ENCODE data around the gene TBL1XR1.
"Not testable (repeated sequence)": the region's sequence is repeated elsewhere in the genome, so short reads cannot be mapped to it uniquely, and the experiment has no call there.

The TBL1XR1 gene

GRCh38 chr3:177150218-177150916 is 46.9 kb downstream of the TBL1XR1 start:
- H3K4me1 ChIP-seq (ENCODE audit: control insufficient read depth, insufficient read depth, low read length): peaks cover 35% of the 10 kb centered on the region
- no peak overlapping the region for H3K4me3 ChIP-seq (ENCODE audit: low read length)
- DNase-seq (ENCODE audit: low read depth): peak; percentile 41
- no peaks in the 10 kb centered on the region for H3K9me3 ChIP-seq (ENCODE audit: control insufficient read depth, low read length)
- H3K36me3 ChIP-seq (ENCODE audit: control insufficient read depth, insufficient read depth, low read length, severe bottlenecking): no peaks in the 10 kb centered on the region
- H3K9ac ChIP-seq (ENCODE audit: low read length): no peak overlapping the region
- H3K27me3 ChIP-seq (replicated peaks; ENCODE audit: control insufficient read depth, insufficient read depth, low read length): no peaks in the 10 kb centered on the region

GRCh38 chr3:177149106-177149505 is 48.2 kb downstream of the TBL1XR1 start:
- no peaks in the 10 kb centered on the region for H3K9me3 ChIP-seq (ENCODE audit: control insufficient read depth, low read length)
- H3K4me1 ChIP-seq (ENCODE audit: control insufficient read depth, insufficient read depth, low read length): peaks cover 39% of the 10 kb centered on the region
- DNase-seq (ENCODE audit: low read depth): no peak
- no peaks in the 10 kb centered on the region for H3K27me3 ChIP-seq (replicated peaks; ENCODE audit: control insufficient read depth, insufficient read depth, low read length)
- H3K4me3 ChIP-seq (ENCODE audit: low read length): no peak overlapping the region
- no peaks in the 10 kb centered on the region for H3K36me3 ChIP-seq (ENCODE audit: control insufficient read depth, insufficient read depth, low read length, severe bottlenecking)
- no peak overlapping the region for H3K9ac ChIP-seq (ENCODE audit: low read length)

- no peak for DNase-seq (ENCODE audit: low read depth)
Measured at GRCh38 chr3:177147790-177148189, 49.5 kb downstream of the TBL1XR1 start.

GRCh38 chr3:177146646-177147045 is 50.6 kb downstream of the TBL1XR1 start:
- Histone ChIP-seq H3K27me3 (replicated peaks; ENCODE audit: control insufficient read depth, insufficient read depth, low read length) (no peaks in the 10 kb centered on the region), H3K9me3 (ENCODE audit: control insufficient read depth, low read length) (no peaks in the 10 kb centered on the region), H3K36me3 (ENCODE audit: control insufficient read depth, insufficient read depth, low read length, severe bottlenecking) (no peaks in the 10 kb centered on the region), H3K4me1 (ENCODE audit: control insufficient read depth, insufficient read depth, low read length) (peaks cover 47% of the 10 kb centered on the region), H3K4me3 (ENCODE audit: low read length) (peak overlapping the region; percentile 59), H3K9ac (ENCODE audit: low read length) (no peak overlapping the region)
- DNase-seq (ENCODE audit: low read depth): peak; percentile 51

More at GRCh38 chr3:177147790-177148189, 49.5 kb downstream of the TBL1XR1 start:
- Histone ChIP-seq H3K36me3 (ENCODE audit: control insufficient read depth, insufficient read depth, low read length, severe bottlenecking) (no peaks in the 10 kb centered on the region), H3K27me3 (replicated peaks; ENCODE audit: control insufficient read depth, insufficient read depth, low read length) (no peaks in the 10 kb centered on the region), H3K9ac (ENCODE audit: low read length) (no peak overlapping the region), H3K9me3 (ENCODE audit: control insufficient read depth, low read length) (no peaks in the 10 kb centered on the region), H3K4me3 (ENCODE audit: low read length) (no peak overlapping the region), H3K4me1 (ENCODE audit: control insufficient read depth, insufficient read depth, low read length) (peaks cover 39% of the 10 kb centered on the region)

GRCh38 chr3:177145954-177146353 is 51.3 kb downstream of the TBL1XR1 start:
- Histone ChIP-seq H3K9ac (ENCODE audit: low read length) (no peak overlapping the region), H3K4me3 (ENCODE audit: low read length) (peak overlapping the region; percentile 59), H3K27me3 (replicated peaks; ENCODE audit: control insufficient read depth, insufficient read depth, low read length) (no peaks in the 10 kb centered on the region), H3K4me1 (ENCODE audit: control insufficient read depth, insufficient read depth, low read length) (peaks cover 50% of the 10 kb centered on the region), H3K36me3 (ENCODE audit: control insufficient read depth, insufficient read depth, low read length, severe bottlenecking) (no peaks in the 10 kb centered on the region), H3K9me3 (ENCODE audit: control insufficient read depth, low read length) (no peaks in the 10 kb centered on the region)
- DNase-seq (ENCODE audit: low read depth): no peak

- H3K36me3 ChIP-seq (ENCODE audit: control insufficient read depth, insufficient read depth, low read length, severe bottlenecking): no peaks in the 10 kb centered on the region
- no peak overlapping the region for H3K9ac ChIP-seq (ENCODE audit: low read length)
- no peak overlapping the region for H3K4me3 ChIP-seq (ENCODE audit: low read length)
- no peak for DNase-seq (ENCODE audit: low read depth)
- no peaks in the 10 kb centered on the region for H3K9me3 ChIP-seq (ENCODE audit: control insufficient read depth, low read length)
- peaks cover 45% of the 10 kb centered on the region for H3K4me1 ChIP-seq (ENCODE audit: control insufficient read depth, insufficient read depth, low read length)
- H3K27me3 ChIP-seq (replicated peaks; ENCODE audit: control insufficient read depth, insufficient read depth, low read length): no peaks in the 10 kb centered on the region
Measured at GRCh38 chr3:177145381-177145780, 51.9 kb downstream of the TBL1XR1 start.

GRCh38 chr3:177144922-177145321 is 52.4 kb downstream of the TBL1XR1 start:
- Histone ChIP-seq H3K4me1 (ENCODE audit: control insufficient read depth, insufficient read depth, low read length) (peaks cover 40% of the 10 kb centered on the region), H3K36me3 (ENCODE audit: control insufficient read depth, insufficient read depth, low read length, severe bottlenecking) (no peaks in the 10 kb centered on the region), H3K9me3 (ENCODE audit: control insufficient read depth, low read length) (no peaks in the 10 kb centered on the region), H3K27me3 (replicated peaks; ENCODE audit: control insufficient read depth, insufficient read depth, low read length) (no peaks in the 10 kb centered on the region), H3K4me3 (ENCODE audit: low read length) (no peak overlapping the region), H3K9ac (ENCODE audit: low read length) (no peak overlapping the region)
- no peak for DNase-seq (ENCODE audit: low read depth)

GRCh38 chr3:177141899-177142646 is 55.2 kb downstream of the TBL1XR1 start:
- Histone ChIP-seq H3K36me3 (ENCODE audit: control insufficient read depth, insufficient read depth, low read length, severe bottlenecking) (no peaks in the 10 kb centered on the region), H3K27me3 (replicated peaks; ENCODE audit: control insufficient read depth, insufficient read depth, low read length) (no peaks in the 10 kb centered on the region), H3K4me1 (ENCODE audit: control insufficient read depth, insufficient read depth, low read length) (peaks cover 27% of the 10 kb centered on the region), H3K9ac (ENCODE audit: low read length) (no peak overlapping the region), H3K4me3 (ENCODE audit: low read length) (no peak overlapping the region), H3K9me3 (ENCODE audit: control insufficient read depth, low read length) (no peaks in the 10 kb centered on the region)
- DNase-seq (ENCODE audit: low read depth): no peak

- no peak overlapping the region for H3K4me3 ChIP-seq (ENCODE audit: low read length)
- no peaks in the 10 kb centered on the region for H3K36me3 ChIP-seq (ENCODE audit: control insufficient read depth, insufficient read depth, low read length, severe bottlenecking)
Measured at GRCh38 chr3:177141471-177141870, 55.8 kb downstream of the TBL1XR1 start.

GRCh38 chr3:177139220-177139619 is 58.1 kb downstream of the TBL1XR1 start:
- DNase-seq (ENCODE audit: low read depth); H3K9ac ChIP-seq (ENCODE audit: low read length); H3K9me3 ChIP-seq (ENCODE audit: control insufficient read depth, low read length); H3K4me3 ChIP-seq (ENCODE audit: low read length); H3K36me3 ChIP-seq (ENCODE audit: control insufficient read depth, insufficient read depth, low read length, severe bottlenecking); H3K27me3 ChIP-seq (replicated peaks; ENCODE audit: control insufficient read depth, insufficient read depth, low read length): not testable (repeated sequence)
- peaks cover 15% of the 10 kb centered on the region for H3K4me1 ChIP-seq (ENCODE audit: control insufficient read depth, insufficient read depth, low read length)

More at GRCh38 chr3:177141471-177141870, 55.8 kb downstream of the TBL1XR1 start:
- DNase-seq (ENCODE audit: low read depth): no peak
- Histone ChIP-seq H3K4me1 (ENCODE audit: control insufficient read depth, insufficient read depth, low read length) (peaks cover 22% of the 10 kb centered on the region), H3K9ac (ENCODE audit: low read length) (no peak overlapping the region), H3K9me3 (ENCODE audit: control insufficient read depth, low read length) (no peaks in the 10 kb centered on the region), H3K27me3 (replicated peaks; ENCODE audit: control insufficient read depth, insufficient read depth, low read length) (no peaks in the 10 kb centered on the region)

GRCh38 chr3:177137774-177138705 is 59.2 kb downstream of the TBL1XR1 start:
- Histone ChIP-seq H3K9ac (ENCODE audit: low read length) (no peak overlapping the region), H3K9me3 (ENCODE audit: control insufficient read depth, low read length) (no peaks in the 10 kb centered on the region), H3K4me1 (ENCODE audit: control insufficient read depth, insufficient read depth, low read length) (peaks cover 23% of the 10 kb centered on the region), H3K4me3 (ENCODE audit: low read length) (no peak overlapping the region), H3K27me3 (replicated peaks; ENCODE audit: control insufficient read depth, insufficient read depth, low read length) (no peaks in the 10 kb centered on the region), H3K36me3 (ENCODE audit: control insufficient read depth, insufficient read depth, low read length, severe bottlenecking) (no peaks in the 10 kb centered on the region)
- no peak for DNase-seq (ENCODE audit: low read depth)

Data from adipocyte (in vitro differentiated cells).